GM04504 (cell line): Measurements from ENCODE around the gene TAF13.
A peak's percentile ranks its signal among the peaks of the same experiment; 100 is the strongest.

ENCODE experiments used
- DNase-seq: peaks from one replicate; pipeline ENCODE4 v3.0.0-alpha.2; 2012; ENCODE audit warnings: low read depth

TAF13 gene, protein sequence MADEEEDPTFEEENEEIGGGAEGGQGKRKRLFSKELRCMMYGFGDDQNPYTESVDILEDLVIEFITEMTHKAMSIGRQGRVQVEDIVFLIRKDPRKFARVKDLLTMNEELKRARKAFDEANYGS

DNA sequence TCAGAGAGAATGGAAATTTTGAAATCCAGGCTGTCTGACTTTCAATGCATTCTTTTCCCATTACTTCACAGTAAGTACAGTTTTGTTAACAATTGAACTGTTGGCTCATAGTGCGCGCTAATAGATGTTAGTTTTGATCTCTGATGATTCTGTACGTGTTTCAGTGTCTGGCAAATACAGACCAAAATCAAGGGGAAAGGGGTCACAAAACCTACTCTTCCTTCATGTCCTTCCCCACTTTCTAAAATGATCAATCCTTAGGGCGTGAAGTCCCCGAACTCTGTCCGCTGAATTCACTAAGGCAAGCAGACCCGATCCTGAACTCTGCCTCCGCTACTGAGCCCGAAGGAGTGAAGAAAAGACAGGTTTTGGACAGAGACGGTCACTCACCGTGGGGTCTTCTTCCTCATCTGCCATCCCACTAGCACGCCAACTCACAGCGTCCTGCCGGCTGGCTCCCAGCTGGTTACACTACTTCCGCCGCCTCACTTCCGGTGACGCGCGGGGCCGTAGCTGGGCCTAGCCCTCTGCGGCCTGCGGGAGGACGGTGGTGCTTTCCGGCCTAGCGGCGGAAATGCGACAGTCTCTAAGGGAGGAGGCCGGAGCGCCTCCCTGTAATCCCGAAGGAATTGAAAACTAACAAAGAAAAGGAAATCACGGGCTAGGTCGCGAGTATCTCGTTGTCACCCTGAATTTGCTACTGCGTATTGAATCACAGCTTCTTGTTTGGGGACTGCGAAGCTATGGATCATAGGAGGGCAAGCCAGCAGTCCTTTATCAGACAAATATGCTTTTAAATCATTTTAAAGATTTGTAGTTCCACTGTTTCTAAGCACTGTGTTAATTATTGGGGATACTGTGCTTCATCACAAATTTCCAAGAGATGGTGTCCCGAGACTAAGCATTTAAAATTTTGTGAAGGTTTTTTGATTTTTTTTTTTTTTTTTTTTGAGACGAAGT, at the start of gene TAF13:
Gene TAF13 (minus strand): TSS at position 473 of the 960 bp plus-strand sequence. CDS start 56 bp downstream, at position 417.
- peak; percentile 92 for DNase-seq

DNA sequence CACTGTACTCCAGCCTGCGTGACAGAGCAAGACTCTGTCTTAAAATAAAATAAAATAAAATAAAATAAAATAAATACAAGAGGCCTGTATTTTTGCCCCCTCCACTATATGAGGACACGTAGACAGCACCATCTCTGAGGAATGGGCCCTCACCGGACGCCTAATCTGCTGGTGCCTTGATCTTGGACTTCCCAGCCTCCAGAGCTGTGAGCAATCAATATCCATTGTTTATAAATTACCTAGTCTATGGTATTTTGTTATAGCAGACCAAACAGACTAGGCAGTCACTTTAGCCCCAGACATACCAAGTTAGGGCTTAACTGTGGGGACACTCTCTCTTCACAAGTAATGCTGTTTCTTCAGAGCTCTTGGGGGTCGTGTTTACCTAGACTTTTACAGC, 44.6 kb upstream of the TAF13 start:
- DNase-seq = no peak

DNA sequence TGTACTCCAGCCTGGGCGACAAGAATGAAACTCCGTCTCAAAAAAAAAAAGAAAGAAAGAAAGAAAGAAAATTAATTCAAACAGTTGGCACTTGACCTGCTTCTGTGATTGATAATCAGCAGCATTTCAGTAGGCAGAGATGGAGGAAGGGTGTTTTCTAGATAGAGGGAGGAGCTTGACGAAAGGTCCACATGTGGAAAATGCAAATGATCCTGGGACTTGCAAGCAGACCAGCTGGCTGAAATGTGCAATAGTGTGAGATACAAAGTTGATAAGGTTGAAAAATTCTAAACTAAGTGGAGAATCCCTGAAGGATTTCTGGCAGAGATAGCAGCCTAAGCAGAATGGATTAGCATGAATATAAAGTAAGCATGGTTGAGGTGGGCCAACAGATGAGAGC, 42.3 kb upstream of the TAF13 start:
- no peak for DNase-seq

DNA sequence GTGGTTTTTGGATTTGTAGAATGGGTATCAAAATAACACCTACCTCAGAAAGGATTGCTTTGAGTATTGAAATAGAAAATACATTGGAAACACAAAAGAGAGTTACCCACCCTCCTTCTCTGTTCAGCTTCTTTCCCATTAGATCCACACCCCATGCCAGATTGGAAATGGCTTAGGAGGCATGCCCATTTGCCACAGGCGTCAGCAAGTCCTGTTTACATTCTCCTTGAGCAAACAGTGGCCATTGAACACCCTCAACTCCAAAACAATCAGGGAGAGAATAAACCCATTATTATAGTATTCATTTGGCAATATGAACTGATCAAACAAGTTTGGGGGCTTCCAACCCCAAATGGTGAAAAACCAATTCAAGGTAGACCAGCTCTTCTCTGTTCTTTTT, 40.5 kb upstream of the TAF13 start:
- no peak for DNase-seq

DNA sequence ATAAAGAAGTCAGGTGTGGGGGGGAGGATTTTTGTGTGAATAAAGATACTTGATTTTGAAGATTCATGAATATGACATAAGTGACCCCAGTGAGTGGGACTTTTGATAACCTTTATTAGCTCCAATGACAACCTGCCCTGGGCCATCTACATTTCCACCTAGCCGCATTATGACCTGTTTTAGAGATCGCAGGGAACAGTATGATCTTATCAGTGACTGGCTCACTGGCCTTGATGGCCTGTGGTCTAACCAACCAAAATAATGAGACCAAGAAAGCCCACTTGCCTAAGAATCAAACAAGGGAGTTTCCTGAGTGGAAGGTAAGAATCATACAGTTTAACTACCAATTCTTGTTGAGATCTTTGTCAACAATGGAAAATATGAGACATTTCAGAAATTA, 39.9 kb upstream of the TAF13 start:
- no peak for DNase-seq

DNA sequence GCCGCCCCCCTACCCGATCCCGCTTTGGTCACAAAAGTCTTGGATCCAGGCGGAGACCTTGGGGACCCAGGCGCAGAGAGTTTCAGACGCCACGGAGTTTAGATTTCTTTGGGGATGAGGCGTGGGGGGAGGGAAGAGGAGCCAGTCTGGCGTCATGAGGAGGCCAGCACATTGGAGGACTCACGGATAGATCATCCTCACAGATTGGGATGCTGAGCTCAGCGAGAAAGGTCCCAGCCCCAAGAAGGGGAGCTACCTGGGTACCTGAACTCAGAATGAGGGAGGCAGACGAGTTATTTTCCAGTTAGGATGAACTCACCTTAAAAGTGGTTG, 38.5 kb upstream of the TAF13 start:
- DNase-seq = no peak

DNA sequence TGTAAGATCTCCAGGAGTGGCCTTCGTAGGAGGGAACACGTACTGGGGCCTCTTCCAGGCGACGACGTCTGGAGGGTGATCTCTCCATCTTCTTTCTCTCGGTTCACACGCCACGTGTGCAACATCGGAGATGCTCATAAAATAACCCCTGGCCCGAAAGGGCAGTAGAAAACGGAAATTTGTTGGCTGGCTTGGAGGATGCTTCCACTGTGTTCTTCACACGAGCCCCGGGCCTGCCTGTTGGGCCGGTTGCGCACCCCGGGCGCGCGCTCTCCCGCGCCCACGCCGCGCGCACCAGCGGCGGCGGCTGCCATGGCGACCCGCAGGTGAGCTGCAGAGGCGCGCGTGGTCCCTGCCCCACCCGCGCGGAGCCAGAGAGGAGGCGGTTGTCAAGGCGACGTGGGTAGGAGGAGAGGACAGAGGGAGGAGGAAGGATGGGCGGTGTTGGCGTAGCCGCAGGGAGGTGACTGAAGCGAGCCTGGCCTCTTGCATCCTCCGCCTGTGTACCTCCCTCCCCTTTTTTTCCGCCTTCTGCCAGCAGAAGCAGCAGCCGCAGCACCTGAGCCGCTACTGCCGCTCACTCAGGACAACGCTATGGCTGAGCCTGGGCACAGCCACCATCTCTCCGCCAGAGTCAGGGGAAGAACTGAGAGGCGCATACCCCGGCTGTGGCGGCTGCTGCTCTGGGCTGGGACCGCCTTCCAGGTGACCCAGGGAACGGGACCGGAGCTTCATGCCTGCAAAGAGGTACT, 38.0 kb upstream of the TAF13 start, which contains the start of gene ELAPOR1:
Gene ELAPOR1 (plus strand): TSS at position 526 of the 752 bp plus-strand sequence. CDS start 69 bp downstream, at position 595.
- no peak for DNase-seq

DNA sequence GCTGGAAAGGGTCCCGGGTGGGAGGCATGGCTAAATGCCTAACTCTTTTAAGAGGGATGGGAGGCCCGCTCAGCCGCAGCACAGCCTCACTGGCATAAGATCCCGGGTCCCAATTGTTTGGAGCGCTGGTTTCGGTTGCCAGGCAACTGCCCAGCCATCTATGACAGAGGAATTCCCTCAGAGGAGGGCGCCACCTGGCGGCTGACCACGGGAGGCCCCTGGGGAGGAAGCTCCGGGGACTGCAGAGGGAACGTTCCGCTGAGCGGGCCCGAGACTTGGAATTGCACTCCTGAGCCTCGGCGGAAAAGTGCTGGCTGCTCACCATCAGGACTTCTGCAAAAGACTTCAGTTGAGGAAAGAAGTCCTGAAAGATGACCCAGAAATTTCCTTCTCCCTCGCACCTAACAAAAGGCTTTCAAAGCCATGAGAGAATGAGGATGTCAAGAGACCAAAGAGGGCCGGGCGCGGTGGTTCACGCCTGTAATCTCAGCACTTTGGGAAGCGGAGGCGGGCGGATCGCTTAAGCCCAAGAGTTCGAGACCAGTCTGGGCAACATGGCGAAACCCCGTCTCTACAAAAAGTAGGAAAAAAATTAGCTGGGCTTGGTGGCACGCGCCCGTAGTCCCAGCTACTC, 37.0 kb upstream of the TAF13 start:
- peak; percentile 69 for DNase-seq

DNA sequence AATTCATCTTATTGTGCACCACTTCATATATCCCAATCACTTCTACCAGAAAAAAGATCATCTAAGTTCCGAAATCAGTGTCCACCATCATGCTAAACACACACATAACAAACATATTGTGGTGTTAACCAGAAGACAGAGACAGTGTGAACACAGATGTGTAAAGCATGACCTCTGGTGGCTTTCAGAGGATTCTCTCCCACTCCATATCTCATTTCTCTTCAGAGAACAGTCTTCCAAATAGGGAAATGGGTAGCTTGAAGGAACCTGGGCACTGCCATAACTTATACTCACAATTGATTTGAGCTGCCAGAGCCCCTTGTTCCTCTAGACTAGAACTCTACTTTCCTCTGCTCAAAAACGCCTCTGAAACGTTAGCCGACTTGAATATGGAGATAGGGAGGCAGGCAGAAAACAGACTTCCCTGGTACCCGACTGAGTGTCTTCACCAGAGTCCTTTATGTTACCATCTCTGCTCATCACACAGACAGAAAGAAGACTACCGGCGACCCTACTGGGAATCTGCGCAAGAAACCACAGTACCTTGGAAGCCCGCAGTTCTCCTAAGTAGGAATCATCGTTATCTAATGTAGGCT, 36.4 kb upstream of the TAF13 start:
- no peak for DNase-seq

DNA sequence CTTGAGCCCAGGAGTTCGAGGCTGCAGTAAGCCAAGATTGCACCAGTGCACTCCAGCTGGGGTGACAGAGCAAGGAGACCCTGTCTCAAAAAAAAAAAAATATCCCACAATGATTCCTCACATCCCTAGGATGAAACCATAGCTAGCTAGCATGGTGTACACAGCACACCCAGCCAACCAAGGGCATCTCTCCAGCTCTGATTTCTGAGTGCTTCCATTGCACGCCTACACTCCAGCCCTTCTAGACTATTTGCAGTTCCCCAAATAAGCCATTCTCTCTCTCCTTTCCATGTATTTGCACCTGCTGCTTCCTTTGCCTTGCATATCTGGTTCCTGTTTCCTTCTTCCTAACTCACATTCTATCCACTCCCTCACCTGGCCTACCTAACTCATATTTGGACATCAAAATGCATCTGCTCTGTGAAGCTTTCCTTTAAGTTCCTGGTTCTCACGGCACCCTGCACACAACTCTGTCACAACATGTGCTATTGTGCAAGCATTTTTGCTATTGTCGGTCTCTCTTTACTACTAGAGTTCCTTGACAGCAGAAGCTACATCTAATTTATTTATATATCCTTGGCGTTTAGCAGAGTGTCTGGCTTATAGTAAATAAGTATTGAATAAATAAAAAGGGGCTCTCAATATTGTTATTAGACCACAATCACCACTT, 35.7 kb upstream of the TAF13 start:
- no peak for DNase-seq

DNA sequence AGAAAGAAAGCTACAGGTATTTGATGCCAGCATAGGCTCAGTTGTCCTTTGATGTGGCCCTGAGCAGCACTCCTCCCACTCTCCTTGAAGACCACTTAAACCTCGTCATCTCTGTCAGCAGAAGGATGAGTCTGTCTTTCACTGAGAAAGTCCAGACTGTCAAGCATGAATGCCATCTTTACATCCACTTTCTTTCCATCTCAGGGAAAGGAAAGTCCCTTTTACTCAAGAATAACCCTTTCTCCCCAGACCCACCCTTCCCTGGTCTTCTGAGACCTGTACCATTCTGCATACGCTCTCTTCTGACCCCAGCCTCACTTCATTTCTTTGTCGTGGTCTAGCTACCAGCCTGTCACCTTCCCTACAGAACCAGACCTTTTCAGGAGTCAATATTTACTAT, 34.1 kb upstream of the TAF13 start:
- DNase-seq = no peak

DNA sequence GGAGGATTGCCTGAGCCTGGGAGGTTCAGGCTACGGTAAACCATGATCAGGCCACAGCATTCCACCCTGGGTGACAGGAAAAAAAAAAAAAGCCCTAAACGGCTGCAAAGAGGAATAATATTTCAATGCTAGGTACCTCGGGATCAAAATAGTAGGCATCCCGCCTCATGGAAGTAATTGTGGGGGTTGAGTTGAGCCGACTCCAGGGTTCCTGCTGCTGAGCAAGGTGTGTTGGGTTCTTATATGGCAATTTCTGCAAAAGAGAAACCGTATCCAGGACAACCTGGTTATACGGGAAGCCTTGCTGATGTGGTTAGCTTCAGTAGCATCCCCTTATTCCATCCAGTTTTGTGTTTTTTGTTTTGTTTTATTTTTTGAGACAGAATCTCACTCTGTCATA, 32.0 kb upstream of the TAF13 start:
- no peak for DNase-seq

DNA sequence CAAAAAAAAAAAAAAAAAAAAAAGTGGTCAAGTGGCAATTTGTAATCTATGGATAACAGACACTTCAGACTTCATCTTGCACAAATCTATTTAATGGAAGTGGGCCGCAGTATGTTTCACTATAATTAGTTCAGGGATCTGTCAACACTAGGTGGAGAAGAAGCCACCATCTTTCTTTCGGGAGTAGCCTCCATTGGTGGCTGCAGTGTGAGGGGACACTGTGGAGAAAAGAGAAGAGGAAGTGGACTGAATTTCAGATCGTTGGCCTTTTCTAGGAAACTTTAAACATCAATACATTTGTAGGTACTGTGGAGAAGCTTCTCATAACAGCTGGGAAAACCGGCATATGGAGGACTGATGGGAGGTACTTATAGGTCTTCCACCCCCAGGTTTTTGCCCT, 30.1 kb upstream of the TAF13 start:
- no peak for DNase-seq

DNA sequence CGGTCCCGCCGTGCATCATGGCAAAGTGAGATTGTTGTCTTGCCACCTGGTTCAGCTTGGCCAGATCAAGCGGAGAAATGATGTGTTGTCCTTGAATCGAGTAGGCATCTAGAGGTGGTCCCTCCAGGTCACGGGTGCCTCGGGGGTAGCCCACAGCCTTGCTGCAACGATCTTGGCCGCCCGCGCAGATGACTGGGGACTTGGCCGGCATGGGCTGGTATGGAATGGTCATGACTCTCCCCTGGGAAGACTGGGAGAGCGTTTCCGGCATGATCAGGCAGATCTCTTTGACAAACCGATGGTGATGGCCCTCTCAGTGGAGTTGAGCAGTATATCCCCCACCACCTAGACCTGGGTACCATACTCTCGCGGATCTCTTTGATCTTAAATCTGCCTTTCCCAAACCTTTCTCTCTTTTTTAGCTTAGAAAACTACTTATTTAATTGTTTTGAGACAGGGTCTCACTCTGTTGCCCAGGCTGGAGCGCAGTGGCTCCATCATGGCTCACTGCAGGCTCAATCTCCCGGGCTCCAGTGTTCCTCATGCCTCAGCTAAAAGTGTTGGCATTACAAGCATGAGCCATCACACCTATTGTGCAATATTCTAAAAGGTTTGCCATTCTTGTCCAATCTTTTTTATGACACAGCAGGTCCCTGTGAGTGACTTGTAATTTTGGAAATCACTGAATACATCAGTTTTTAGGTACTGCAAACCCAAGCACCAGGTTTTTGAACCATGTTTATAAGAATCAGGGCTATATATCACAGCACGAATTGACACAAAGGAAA, 28.8 kb upstream of the TAF13 start:
- no peak for DNase-seq

DNA sequence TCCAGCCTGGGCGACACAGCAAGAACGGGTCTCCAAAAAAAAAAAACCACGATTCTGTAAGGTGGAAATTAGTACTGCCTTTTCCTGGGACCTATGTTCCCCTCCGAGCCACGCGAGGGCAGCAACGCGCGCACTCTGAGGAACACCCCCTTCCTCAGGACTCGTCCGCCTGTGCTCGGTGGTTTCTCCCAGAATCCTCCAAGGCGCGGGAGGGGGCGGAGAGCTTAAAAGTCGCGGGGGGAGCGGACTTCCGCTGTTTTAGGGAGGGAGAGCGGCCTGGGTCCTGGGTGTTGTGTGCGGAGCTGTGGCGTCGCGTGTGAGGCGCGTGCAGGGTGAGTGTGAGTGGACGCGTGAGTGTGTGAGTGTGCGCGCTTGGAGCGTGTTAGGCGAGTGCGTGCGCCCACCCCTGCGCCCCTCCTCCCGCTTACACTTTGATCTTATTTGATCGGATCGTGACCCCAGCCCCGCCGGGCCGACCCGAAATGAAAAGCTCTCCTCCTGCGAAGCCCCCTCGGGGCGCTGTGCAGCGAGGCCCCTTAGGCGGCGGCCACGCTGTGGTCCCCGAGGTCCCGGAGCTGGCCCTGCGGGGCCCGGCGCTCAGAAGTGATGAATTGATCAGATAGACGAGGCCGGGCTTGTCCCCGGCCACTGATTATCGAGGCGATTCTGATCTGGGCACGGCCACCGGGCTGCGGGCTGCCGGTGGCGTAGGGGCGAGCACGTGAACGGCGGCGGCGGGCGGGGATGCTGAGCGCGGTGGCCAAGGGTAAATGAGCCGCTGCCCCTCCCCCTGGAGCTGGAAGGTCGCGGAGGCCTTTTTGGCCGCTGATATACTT, 24.4 kb upstream of the TAF13 start:
- peak; percentile 93 for DNase-seq

DNA sequence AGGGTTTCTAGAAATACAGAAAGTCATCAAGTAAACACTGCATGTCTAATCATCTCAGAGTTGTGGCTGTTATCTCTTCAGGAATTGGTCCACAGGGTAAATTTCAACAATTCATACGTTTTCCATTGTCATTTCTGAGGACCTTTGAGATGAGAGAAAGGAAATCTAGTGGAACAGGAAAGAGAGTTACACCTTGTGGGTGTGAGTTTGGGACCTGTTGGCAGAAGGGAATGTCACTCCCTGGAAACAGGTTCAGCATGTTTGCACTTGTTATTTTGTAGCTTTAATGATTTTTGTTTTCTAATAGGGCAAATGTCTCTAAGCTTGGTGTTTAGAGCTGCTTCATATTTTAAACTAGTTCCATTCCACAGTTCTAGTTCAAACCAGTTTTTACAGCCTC, 20.3 kb upstream of the TAF13 start:
- DNase-seq = no peak

DNA sequence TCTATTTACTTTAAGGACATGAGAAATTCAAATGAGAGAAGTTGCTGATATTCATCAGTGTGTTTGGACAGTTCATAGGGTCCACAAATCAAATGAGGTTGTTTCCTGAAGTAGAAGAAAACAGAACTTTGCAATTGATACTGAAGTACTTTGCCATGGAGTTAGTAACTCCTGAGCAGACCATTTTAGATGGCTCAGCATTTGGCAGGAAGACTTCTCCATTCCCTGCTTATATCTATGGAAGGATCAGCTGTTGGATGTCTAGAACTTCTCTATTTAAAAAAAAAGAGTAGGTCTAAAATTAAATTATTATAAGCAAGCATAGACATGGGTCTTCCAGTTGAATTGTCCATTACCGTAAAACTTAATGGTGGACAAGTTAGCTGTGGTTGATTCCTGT, 19.8 kb upstream of the TAF13 start:
- DNase-seq = no peak

DNA sequence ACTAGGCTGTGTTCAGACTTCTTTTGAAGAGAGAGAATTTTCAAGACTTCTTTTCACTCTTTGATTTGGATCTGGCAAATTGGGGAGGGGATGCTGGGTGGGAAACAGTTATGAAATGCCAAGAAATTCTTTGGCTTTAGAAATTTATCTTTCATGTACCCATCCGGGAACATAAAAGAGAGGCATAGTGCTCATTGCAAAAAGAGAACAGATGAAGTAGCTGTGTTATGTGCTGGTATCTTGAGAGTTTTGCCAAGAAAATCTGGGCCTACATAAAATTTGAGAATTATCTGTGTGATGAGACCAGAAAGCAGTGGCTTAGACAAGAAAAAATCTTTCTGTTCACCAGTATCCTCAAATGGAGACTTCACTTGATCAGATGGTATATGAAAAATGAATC, 19.1 kb upstream of the TAF13 start:
- DNase-seq = no peak

DNA sequence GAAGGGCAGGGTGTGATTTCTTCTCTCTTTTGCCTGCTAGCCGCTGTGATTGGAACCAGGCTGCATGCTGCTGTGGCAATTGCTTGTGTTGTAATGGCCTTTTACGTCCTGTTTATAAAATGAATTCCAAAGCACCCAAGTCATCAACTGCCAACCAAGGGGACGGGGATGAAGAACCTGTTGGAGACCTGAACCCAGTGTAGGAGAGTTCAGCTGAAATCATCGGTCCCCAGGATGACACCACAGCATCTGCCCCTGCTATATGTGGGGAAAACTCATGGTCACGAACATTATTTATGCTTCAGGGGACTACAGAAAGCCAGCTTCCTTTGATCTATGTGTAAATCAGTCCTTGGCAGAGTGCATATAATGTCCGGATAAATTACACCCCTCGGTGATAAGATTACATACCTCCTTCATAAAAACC, 18.6 kb upstream of the TAF13 start:
- no peak for DNase-seq

DNA sequence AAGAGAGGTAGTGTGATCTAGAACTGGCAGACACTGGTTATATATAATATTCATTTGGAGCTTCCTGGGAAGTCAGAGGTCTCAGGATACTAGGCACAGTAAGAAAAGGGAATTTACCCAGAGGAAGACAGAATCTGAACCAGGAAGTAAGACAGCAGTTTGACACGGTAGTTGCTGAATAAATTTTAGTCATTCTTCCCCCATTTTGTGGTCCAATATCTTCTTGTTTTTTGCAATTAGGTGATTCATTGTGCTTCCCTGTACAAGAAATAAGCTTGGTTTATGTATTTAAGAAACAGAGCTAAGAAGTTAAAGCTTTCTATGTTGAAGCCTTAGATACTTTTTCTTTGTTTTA, 16.0 kb upstream of the TAF13 start:
- no peak for DNase-seq
